NCI-H2196 (cell line): ENCODE results near the gene COX19.
"Not testable (repeated sequence)": the region's sequence is repeated elsewhere in the genome, so short reads cannot be mapped to it uniquely, and the experiment has no call there.

Experiments used
- DNase-seq: peaks from one replicate; lab custom pipeline; 2025; ENCODE audit not compliant: unreplicated experiment; lab: John Stamatoyannopoulos, UW

COX19 gene

DNA sequence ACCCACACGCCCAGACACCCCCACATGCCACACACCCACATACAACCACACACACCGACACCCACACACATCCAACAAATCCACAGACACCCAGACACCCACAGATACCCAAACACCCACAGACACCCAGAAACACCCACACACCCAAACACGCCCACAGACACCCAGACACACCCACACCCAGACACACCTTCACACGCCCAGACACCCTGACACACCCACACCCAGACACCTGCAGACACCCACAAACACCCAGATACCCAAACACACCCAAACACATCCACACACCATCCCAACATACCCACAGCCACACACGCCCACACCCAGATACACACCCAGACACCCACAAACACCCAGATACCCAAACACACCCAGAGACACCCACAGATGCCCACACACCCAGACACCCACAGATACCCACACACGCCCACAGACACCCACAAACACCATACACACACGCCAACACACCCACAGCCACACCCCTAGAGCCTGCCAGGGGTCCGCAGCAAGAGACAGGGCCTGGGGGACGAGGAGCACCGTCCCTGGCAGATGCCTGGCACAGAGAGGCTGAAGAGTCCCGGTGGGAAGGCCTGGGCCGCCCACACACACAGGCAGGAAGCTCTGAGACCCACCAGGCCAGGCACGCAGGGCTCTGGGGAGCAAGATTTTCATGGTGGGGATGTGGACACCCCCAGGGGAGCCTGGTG is 36.1 kb upstream of the COX19 start:
- no peak for DNase-seq

DNA sequence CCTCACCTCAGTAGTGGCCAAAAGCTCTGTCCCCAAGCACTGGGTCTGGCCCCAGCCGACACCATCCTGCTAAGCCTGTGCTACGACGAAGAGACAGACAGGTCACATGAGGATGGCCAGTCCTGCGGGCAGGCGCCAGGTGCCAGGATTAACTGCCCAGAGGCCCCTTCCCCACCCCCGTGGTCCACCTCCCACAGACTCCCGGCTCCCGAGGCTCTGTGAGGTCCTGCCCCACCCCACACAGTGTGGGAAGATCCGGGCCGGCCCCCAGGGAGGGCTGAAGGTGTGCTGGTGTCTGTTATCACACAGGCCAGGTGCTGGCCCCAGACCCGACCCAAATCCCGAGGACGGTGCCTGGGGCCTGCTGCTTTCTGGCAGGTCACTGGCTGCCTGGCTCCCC is 34.9 kb upstream of the COX19 start:
- no peak for DNase-seq

- DNase-seq, result no peak
Observed at GRCh38 chr7:1009747-1010146, 34.4 kb upstream of the COX19 start.

DNA sequence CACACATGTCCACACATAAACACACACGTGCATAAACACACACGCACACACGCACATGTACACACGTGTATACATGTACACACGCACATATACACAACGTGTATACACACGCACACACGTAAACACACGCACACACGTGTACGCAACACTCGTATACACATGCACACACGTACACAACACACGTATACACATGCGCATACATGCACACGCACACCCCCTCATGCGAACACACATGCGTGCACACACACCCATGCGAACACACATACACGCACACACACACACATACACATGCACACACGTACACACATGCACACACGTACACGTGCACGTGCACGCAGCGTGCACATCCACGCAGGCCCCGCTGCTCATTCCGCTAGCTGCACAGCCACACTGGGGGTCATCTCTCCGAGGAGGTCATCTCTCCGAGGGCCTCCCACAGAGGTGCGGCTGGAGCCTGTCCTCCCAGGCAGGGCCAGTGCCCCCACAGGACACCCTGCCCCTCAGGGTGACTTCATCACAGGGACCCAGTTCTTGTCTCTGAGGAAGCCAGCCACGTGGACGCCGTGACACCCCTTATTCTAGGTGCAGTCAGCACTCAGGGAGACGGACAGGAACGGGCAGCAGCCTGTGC is 33.5 kb upstream of the COX19 start:
- DNase-seq, result no peak

GRCh38 chr7:1007901-1008300 is 32.6 kb upstream of the COX19 start:
- no peak for DNase-seq

GRCh38 chr7:1005303-1005702 is 30.0 kb upstream of the COX19 start:
- DNase-seq, result no peak

GRCh38 chr7:1004018-1004852 is 28.9 kb upstream of the COX19 start:
- DNase-seq, result no peak

DNA sequence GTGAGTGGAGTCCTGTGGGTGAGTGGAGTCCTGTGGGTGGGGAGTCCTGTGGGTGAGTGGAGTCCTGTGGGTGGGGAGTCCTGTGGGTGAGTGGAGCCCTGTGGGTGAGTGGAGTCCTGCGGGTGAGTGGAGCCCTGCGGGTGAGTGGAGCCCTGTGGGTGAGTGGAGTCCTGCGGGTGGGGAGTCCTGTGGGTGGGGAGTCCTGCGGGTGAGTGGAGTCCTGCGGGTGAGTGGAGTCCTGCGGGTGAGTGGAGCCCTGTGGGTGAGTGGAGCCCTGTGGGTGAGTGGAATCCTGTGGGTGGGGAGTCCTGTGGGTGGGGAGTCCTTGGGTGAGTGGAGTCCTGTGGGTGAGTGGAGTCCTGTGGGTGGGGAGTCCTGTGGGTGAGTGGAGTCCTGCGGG is 27.1 kb upstream of the COX19 start:
- DNase-seq, result not testable (repeated sequence)

DNA sequence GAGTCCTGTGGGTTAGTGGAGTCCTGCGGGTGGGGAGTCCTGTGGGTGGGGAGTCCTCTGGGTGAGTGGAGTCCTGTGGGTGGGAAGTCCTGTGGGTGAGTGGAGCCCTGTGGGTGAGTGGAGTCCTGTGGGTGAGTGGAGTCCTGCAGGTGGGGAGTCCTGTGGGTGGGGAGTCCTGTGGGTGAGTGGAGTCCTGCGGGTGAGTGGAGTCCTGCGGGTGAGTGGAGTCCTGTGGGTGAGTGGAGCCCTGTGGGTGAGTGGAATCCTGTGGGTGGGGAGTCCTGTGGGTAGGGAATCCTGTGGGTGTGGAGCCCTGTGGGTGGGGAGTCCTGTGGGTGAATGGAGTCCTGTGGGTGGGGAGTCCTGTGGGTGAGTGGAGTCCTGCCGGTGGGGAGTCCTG is 26.7 kb upstream of the COX19 start:
- not testable (repeated sequence) for DNase-seq

DNA sequence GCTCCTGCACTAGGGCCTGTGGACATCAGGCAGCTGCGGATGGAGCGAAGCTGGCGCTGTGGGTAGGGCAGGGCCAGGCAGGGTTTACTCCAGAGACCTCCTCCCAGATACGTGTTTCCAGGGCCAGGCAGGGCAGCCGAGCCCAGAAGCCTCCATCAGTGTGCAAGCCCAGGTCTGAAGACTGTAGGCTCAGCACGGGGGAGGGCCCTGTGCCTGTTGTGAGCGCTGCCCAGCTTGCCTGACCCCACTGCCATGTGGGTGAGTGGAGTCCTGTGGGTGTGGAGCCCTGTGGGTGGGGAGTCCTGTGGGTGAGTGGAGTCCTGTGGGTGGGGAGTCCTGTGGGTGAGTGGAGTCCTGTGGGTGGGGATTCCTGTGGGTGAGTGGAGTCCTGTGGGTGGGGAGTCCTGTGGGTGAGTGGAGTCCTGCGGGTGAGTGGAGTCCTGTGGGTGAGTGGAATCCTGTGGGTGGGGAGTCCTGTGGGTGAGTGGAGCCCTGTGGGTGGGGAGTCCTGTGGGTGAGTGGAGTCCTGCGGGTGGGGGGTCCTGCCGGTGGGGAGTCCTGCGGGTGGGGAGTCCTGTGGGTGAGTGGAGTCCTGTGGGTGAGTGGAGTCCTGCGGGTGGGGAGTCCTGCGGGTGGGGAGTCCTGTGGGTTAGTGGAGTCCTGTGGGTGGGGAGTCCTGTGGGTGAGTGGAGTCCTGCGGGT is 25.9 kb upstream of the COX19 start:
- DNase-seq, result not testable (repeated sequence)

DNA sequence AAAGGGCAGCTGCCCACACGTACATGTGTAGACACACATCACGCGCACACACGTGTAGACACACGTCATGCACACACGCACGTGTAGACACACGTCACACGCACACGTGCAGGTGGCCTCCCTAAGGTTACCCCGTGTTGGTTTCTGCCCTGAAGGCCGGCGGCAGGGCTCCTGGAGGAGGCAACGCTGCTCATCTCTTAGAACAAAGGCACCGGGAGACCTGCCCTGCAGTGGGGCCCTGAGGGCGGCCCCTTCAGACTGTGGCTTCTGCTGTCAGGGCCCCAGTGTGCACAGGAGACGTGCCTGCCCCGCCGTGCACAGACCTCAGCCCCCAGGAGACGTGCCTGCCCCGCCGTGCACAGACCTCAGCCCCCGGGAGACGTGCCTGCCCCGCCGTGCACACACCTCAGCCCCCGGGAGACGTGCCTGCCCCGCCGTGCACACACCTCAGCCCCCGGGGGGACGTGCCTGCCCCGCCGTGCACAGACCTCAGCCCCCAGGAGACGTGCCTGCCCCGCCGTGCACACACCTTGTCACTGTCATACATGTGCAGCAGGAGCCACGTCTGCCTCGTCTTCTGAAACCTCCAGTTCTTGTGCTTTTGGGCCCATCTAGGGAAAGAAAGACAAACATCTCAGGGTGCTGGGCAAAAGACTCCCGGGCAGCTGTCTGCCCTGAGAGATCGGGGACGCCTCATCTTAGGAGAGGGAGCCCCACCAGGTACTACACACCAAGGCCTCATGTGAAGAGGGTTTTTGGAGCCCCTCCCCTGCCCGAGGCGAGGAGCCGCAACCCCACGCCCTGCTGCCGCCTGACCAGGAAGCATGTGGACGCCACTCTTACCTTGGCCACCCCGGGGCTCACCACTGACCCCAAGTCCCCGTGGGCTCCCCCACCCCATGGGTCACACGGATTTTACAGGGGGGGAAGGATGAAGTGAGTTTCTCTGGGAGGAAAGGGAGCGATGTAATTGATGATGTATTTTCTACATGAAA is 24.9 kb upstream of the COX19 start:
- no peak for DNase-seq

- DNase-seq, result no peak
Observed at GRCh38 chr7:999149-999879, 24.0 kb upstream of the COX19 start.

GRCh38 chr7:997404-998395 is 22.4 kb upstream of the COX19 start:
- DNase-seq, result no peak

DNA sequence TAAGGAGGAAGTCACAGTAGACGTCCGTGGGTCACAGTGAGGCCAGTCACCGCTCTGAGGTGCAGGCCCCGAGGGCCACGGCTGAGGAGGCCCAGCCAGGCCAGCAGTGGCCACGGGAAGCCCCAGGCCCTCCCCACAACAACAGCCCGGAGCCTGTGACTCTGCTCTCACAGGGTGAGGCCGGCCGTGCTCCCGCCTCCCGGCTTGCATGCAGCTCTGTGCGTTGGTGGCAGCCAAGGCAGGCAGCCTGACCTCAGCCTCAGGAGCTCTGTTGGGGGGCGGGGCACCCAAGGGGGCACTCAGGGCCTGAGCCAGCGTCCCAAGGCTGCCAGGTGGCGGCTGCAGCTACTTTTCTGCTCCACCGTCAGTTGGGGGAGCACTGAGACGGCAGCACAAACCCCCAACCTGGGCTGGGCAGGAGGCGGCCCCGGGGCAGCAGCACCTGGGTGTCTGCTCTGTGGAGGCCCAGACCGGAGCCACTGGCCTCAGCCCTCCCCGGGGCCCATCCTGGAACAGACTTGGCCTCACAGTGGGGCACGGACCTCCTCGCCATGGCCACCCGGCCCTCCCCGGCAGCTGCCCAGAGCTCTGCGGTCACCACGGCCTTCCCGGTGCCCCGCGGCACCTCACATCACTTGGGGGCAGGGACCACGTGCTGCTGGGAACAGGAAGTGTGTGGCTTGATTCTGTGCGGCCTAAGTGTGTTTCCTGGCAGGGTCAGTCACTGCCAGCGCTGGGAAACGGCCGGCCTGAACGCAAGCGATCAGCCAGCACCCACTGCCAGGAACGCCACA is 20.9 kb upstream of the COX19 start:
- no peak for DNase-seq

- DNase-seq, result no peak
Observed at GRCh38 chr7:995571-995970, 20.2 kb upstream of the COX19 start.

DNA sequence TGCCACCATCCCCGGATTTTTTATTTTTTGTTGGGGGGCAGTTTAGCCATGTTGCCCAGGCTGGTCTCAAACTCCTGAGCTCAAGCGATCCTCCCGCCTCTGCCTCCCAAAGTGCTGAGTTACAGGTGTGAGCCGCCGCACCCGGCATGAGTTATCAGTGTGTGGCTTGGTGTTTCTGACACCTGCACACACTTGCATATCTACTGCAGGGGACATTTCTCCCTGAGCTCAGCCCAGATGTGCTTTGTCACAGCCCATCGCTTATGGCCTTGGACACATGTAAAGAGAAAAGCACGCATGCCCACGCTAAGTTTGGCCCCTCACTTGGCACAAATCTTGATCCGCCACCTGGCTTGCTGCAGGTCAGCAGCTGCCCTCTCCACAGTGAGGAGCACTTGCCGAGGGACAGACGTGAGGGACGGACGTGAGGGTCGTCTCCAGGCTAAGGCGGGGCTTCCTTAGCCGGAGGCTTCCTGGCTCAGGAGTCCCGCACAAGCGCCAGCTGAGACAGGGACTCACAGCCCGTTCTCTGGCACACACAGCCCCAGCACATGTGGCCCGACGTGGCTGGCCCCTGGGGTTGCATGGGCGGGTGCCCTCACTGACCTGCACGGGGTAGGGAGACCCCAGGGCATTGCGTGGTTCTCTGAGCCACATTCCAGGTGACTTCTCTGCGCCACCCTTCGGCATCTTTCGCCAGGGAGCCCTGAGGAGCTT is 19.4 kb upstream of the COX19 start:
- DNase-seq, result no peak
